ENCODE results near the gene PNPLA3.

Gene PNPLA3

DNA sequence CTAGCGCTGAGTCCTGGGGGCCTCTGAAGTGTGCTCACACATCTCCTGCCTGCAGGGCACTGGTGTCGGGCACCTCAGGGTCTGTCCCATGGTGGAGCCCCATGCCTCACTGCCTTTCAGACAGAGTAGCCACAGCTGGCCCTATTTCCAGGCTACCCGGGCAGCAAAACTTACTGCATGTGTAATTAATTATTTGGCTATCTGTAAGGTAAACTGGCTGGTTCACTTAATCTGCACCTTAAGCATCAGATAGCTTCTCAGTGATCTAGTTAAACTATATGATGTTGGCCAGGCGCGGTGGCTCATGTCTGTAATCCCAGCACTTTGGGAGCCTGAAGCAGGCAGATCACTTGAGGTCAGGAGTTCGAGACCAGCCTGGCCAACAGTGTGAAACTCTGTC lies 5.3 kb downstream of the PNPLA3 start:
- no peak overlapping the region for H3K9ac ChIP-seq (ENCODE audit: low read depth, low read length)
- no peak overlapping the region for H3K4me3 ChIP-seq (ENCODE audit: low read depth in 1 of 2, low read length in 2 of 2)
- ATAC-seq (ENCODE audit: insufficient read depth, low read depth) (no peak), DNase-seq (no peak)
- H3K9me3 ChIP-seq (ENCODE audit: insufficient read depth, low read length, severe bottlenecking): no peaks in the 10 kb centered on the region
- TF ChIP-seq, protein P1, sequence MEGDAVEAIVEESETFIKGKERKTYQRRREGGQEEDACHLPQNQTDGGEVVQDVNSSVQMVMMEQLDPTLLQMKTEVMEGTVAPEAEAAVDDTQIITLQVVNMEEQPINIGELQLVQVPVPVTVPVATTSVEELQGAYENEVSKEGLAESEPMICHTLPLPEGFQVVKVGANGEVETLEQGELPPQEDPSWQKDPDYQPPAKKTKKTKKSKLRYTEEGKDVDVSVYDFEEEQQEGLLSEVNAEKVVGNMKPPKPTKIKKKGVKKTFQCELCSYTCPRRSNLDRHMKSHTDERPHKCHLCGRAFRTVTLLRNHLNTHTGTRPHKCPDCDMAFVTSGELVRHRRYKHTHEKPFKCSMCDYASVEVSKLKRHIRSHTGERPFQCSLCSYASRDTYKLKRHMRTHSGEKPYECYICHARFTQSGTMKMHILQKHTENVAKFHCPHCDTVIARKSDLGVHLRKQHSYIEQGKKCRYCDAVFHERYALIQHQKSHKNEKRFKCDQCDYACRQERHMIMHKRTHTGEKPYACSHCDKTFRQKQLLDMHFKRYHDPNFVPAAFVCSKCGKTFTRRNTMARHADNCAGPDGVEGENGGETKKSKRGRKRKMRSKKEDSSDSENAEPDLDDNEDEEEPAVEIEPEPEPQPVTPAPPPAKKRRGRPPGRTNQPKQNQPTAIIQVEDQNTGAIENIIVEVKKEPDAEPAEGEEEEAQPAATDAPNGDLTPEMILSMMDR (IDR thresholded peaks at IDR 0.05; ENCODE audit: borderline replicate concordance, extremely low read depth, low read length, poor library complexity, severe bottlenecking): no peak
- TF ChIP-seq EZH2 (IDR thresholded peaks at IDR 0.05; ENCODE audit: borderline replicate concordance, low read depth, low read length, severe bottlenecking): no peak
- H4K20me1 ChIP-seq (ENCODE audit: insufficient read depth, low read length): no peaks in the 10 kb centered on the region
- H3K4me1 ChIP-seq (ENCODE audit: insufficient read depth, low read length): no peaks in the 10 kb centered on the region
- peaks cover 5% of the 10 kb centered on the region for H3K27me3 ChIP-seq (ENCODE audit: insufficient read depth, low read length, poor library complexity)
- H3K27ac ChIP-seq (ENCODE audit: low read length): no peak overlapping the region
- no peak overlapping the region for H3K4me2 ChIP-seq (ENCODE audit: insufficient read depth, low read length)
- H3K36me3 ChIP-seq (ENCODE audit: insufficient read depth, low read length): no peaks in the 10 kb centered on the region
- no peak overlapping the region for H2AFZ ChIP-seq (ENCODE audit: low read depth, low read length)
- no peaks in the 10 kb centered on the region for H3K79me2 ChIP-seq (ENCODE audit: insufficient read depth, low read length)

DNA sequence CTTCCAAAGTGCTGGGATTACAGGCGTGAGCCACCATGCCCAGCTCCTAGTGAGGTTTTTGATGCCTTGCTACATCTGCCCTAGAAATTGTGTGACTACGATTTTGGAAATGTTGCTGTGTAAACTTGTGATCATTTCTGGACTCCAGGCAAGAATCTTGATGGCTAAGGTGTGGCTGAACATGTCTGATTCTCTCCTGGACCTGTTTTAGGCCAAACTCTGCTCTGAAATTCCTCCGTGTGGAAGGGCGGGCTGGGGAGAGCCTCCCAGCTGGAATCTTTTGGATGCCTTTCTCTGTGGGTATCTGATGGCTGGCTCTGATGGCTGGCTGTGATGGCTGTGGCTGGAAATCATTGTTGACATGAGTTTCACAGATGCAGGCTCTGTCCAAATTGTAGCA lies 8.2 kb downstream of the PNPLA3 start:
- Histone ChIP-seq H3K4me2 (ENCODE audit: insufficient read depth, low read length) (no peak overlapping the region), H3K27me3 (ENCODE audit: insufficient read depth, low read length, poor library complexity) (peaks cover 5% of the 10 kb centered on the region), H3K36me3 (ENCODE audit: insufficient read depth, low read length) (no peaks in the 10 kb centered on the region), H3K4me3 (ENCODE audit: low read depth in 1 of 2, low read length in 2 of 2) (no peak overlapping the region), H2AFZ (ENCODE audit: low read depth, low read length) (no peak overlapping the region), H3K9me3 (ENCODE audit: insufficient read depth, low read length, severe bottlenecking) (no peaks in the 10 kb centered on the region), H3K79me2 (ENCODE audit: insufficient read depth, low read length) (no peaks in the 10 kb centered on the region), H3K4me1 (ENCODE audit: insufficient read depth, low read length) (no peaks in the 10 kb centered on the region), H3K27ac (ENCODE audit: low read length) (no peak overlapping the region), H3K9ac (ENCODE audit: low read depth, low read length) (no peak overlapping the region), H4K20me1 (ENCODE audit: insufficient read depth, low read length) (no peaks in the 10 kb centered on the region)
- DNase-seq (no peak), ATAC-seq (ENCODE audit: insufficient read depth, low read depth) (no peak)
- TF ChIP-seq, protein P1 (IDR thresholded peaks at IDR 0.05; ENCODE audit: borderline replicate concordance, extremely low read depth, low read length, poor library complexity, severe bottlenecking): no peak
- TF ChIP-seq EZH2 (IDR thresholded peaks at IDR 0.05; ENCODE audit: borderline replicate concordance, low read depth, low read length, severe bottlenecking): no peak

DNA sequence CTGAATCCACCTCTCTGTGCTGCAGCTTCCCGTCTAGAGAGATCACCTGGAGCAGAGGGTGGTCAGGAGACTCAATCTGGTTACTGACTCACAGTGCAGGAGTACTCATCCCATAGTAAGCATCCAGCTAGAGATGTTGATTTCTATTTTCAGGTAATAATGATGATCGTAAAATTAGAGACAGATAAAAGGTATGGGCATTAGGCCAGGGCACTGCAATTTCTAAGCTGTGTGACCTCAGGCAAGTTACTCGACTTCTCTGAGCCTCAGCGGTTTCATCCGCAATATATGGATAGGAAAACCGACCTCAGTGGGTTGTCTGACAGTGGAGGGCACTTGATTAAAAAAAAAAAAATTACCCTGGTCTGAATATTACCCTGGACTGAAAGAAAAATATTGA lies 17.8 kb downstream of the PNPLA3 start:
- Histone ChIP-seq H4K20me1 (ENCODE audit: insufficient read depth, low read length) (no peaks in the 10 kb centered on the region), H3K36me3 (ENCODE audit: insufficient read depth, low read length) (no peaks in the 10 kb centered on the region), H3K27ac (ENCODE audit: low read length) (no peak overlapping the region), H3K4me2 (ENCODE audit: insufficient read depth, low read length) (no peak overlapping the region), H3K4me3 (ENCODE audit: low read depth in 1 of 2, low read length in 2 of 2) (no peak overlapping the region), H3K9ac (ENCODE audit: low read depth, low read length) (no peak overlapping the region), H3K27me3 (ENCODE audit: insufficient read depth, low read length, poor library complexity) (no peaks in the 10 kb centered on the region), H3K79me2 (ENCODE audit: insufficient read depth, low read length) (no peaks in the 10 kb centered on the region), H2AFZ (ENCODE audit: low read depth, low read length) (no peak overlapping the region), H3K4me1 (ENCODE audit: insufficient read depth, low read length) (no peaks in the 10 kb centered on the region), H3K9me3 (ENCODE audit: insufficient read depth, low read length, severe bottlenecking) (no peaks in the 10 kb centered on the region)
- ATAC-seq (ENCODE audit: insufficient read depth, low read depth): no peak
- DNase-seq: no peak
- no peak for TF ChIP-seq EZH2 (IDR thresholded peaks at IDR 0.05; ENCODE audit: borderline replicate concordance, low read depth, low read length, severe bottlenecking)
- TF ChIP-seq, protein P1 (IDR thresholded peaks at IDR 0.05; ENCODE audit: borderline replicate concordance, extremely low read depth, low read length, poor library complexity, severe bottlenecking): no peak

Measured in DND-41 (cell line).